Measurements from ENCODE around the gene TBC1D22B. TPM values are rescaled to one million over a fixed set of nuclear protein-coding genes. Genes with fewer than 3 reads are reported as not detected.
A peak's percentile ranks its signal among the peaks of the same experiment; 100 is the strongest.

The TBC1D22B gene
- total and polyA plus RNA-seq, 2 of the 13 experiments (the other 11 are each of a cell fraction or from before 2014, with no cell fraction given): 9.7 to 12.9 TPM

DNA sequence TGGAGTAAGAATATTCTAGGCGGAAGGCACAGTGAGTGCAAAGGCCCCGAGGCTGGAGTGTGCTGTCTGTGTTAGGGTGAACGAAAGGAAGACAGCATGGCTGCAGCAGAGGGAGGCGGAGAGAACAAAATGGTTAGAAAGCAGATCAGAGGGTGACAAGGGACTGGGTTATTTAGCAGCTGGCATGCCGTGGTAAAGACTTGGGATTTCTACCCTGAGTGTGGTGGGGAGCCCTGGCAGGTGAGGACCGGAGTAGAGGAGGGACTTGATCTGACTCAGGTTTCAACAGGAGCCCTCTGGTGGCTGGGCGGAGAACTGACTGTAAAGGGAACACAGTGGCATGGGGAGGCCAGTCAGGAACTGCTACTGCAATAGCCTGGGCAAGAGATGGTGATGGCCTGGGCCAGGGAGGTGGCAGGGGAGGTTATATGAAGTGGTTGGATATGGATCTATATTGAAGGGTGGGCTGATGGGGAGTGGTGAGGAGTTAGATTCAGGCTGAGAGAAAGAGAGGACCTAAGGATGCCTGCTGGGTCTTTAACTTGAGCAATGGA lies 49.6 kb upstream of the TBC1D22B start (continued):
- no peak for TF ChIP-seq RERE (CRISPR knock-in tag; IDR thresholded peaks at IDR 0.05; ENCODE audit: low read depth)
- TF ChIP-seq ZNF850 (CRISPR knock-in tag; conservative IDR thresholded peaks at IDR 0.05): no peak
- peak; percentile 22 for TF ChIP-seq TBL1XR1 (IDR thresholded peaks at IDR 0.05; ENCODE audit: borderline replicate concordance, low read length, partially characterized antibody)
- peak; percentile 24; the same call in 1 of the 2 replicates for TF ChIP-seq RXRA (CRISPR knock-in tag; IDR thresholded peaks at IDR 0.05)
- TF ChIP-seq FOXA3 (CRISPR knock-in tag; IDR thresholded peaks at IDR 0.05): peak; percentile 64
- no peak for TF ChIP-seq NR2F6 (IDR thresholded peaks at IDR 0.05)
- peak; percentile 45 for TF ChIP-seq NR2F6 (CRISPR knock-in tag; IDR thresholded peaks at IDR 0.05)
- no peak for TF ChIP-seq GABPA (IDR thresholded peaks at IDR 0.05; ENCODE audit: low read depth, low read length)
- TF ChIP-seq GABPA (CRISPR knock-in tag; IDR thresholded peaks at IDR 0.05; ENCODE audit: low read depth): no peak
- TF ChIP-seq, protein P1, sequence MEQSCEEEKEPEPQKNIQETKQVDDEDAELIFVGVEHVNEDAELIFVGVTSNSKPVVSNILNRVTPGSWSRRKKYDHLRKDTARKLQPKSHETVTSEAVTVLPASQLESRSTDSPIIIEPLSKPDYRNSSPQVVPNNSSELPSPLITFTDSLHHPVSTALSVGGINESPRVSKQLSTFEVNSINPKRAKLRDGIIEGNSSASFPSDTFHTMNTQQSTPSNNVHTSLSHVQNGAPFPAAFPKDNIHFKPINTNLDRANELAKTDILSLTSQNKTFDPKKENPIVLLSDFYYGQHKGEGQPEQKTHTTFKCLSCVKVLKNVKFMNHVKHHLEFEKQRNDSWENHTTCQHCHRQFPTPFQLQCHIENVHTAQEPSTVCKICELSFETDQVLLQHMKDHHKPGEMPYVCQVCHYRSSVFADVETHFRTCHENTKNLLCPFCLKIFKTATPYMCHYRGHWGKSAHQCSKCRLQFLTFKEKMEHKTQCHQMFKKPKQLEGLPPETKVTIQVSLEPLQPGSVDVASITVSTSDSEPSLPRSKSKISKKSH (CRISPR knock-in tag; IDR thresholded peaks at IDR 0.05; ENCODE audit: borderline replicate concordance): no peak
- no peak for TF ChIP-seq ZSCAN12 (CRISPR knock-in tag; IDR thresholded peaks at IDR 0.05)
- no peak for TF ChIP-seq ZBTB14 (CRISPR knock-in tag; IDR thresholded peaks at IDR 0.05)
- TF ChIP-seq KLF15 (CRISPR knock-in tag; IDR thresholded peaks at IDR 0.05; ENCODE audit: borderline replicate concordance): no peak
- TF ChIP-seq PRPF4 (IDR thresholded peaks at IDR 0.05; ENCODE audit: low read depth, low read length, poor library complexity, severe bottlenecking): no peak
- TF ChIP-seq ZNF10 (CRISPR knock-in tag; IDR thresholded peaks at IDR 0.05; ENCODE audit: borderline replicate concordance, low read depth): no peak
- TF ChIP-seq, protein P2, sequence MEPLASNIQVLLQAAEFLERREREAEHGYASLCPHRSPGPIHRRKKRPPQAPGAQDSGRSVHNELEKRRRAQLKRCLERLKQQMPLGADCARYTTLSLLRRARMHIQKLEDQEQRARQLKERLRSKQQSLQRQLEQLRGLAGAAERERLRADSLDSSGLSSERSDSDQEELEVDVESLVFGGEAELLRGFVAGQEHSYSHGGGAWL (CRISPR knock-in tag; IDR thresholded peaks at IDR 0.05): no peak
- TF ChIP-seq HMG20A (CRISPR knock-in tag; IDR thresholded peaks at IDR 0.05; ENCODE audit: borderline replicate concordance): no peak
- TF ChIP-seq, protein P3, sequence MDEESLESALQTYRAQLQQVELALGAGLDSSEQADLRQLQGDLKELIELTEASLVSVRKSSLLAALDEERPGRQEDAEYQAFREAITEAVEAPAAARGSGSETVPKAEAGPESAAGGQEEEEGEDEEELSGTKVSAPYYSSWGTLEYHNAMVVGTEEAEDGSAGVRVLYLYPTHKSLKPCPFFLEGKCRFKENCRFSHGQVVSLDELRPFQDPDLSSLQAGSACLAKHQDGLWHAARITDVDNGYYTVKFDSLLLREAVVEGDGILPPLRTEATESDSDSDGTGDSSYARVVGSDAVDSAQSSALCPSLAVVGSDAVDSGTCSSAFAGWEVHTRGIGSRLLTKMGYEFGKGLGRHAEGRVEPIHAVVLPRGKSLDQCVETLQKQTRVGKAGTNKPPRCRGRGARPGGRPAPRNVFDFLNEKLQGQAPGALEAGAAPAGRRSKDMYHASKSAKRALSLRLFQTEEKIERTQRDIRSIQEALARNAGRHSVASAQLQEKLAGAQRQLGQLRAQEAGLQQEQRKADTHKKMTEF (CRISPR knock-in tag; IDR thresholded peaks at IDR 0.05): no peak
- TF ChIP-seq YY1 (IDR thresholded peaks at IDR 0.05; ENCODE audit: insufficient read depth, insufficient replicate concordance, low read depth, low read length): peak; percentile 35
- no peak for TF ChIP-seq ESRRA (CRISPR knock-in tag; IDR thresholded peaks at IDR 0.05; ENCODE audit: low read depth)
- TF ChIP-seq ZSCAN22 (CRISPR knock-in tag; IDR thresholded peaks at IDR 0.05): no peak
- no peak for TF ChIP-seq MXD4 (CRISPR knock-in tag; IDR thresholded peaks at IDR 0.05)

Data from HepG2 (cell line).